ENCODE data around the gene NTS. TPM values are rescaled to one million over a fixed set of nuclear protein-coding genes. Genes with fewer than 3 reads are reported as not detected.

NTS gene
- total and polyA plus RNA-seq, 2 experiments from 2014 or later = 17.1 to 30.8 TPM

DNA sequence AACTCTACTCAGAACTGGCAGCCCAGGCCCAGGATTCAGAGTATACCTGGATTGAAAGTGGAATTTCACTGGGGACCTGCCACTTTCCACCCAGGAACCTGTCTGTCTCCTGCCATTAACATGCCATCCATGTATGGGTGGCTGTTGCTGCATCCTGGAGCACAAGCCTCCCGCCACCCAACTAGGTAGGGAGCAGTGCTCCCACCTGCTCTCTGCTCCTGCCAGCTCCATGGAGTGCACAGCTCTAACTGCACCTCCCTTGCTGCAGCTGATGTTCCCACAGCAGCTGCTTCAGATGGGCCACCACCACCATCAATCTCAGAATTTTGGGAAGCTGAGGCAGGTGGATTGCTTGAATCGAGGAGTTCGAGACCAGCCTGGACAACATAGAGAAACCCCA, 17.1 kb upstream of the NTS start (continued):
- no peak for TF ChIP-seq ZNF462 (CRISPR knock-in tag; IDR thresholded peaks at IDR 0.05)

GRCh38 chr12:85865890-85866289, 8.2 kb upstream of the NTS start:
- no peak for DNase-seq (ENCODE audit: low spot score)
- H3K27me3 ChIP-seq (ENCODE audit: insufficient read depth) = no peaks in the 10 kb centered on the region
- Mint-ChIP-seq H3K4me3 (no peak overlapping the region), H3K4me1 (peaks cover 2% of the 10 kb centered on the region; the same call in 1 of the 3 replicates), H3K36me3 (ENCODE audit: low read depth) (peaks cover 2% of the 10 kb centered on the region; the same call in 1 of the 3 replicates), H3K27me3 (ENCODE audit: insufficient read depth, low read depth, poor library complexity) (no peaks in the 10 kb centered on the region), H3K9me3 (no peaks in the 10 kb centered on the region; the same call in none of the 3 replicates), H3K27ac (no peak overlapping the region)
- no peaks in the 10 kb centered on the region for H3K9me2 ChIP-seq (ENCODE audit: insufficient read depth)
- no peaks in the 10 kb centered on the region for H3K4me1 ChIP-seq (ENCODE audit: insufficient read depth)
- no peak for ATAC-seq
- no peak overlapping the region for H3K4me2 ChIP-seq
- no peaks in the 10 kb centered on the region for H4K20me1 ChIP-seq (replicated peaks; ENCODE audit: insufficient read depth)
- H3K4me3 ChIP-seq = no peak overlapping the region
- no peaks in the 10 kb centered on the region for H3K79me2 ChIP-seq (replicated peaks; ENCODE audit: insufficient read depth)
- no peaks in the 10 kb centered on the region for H3F3A ChIP-seq (replicated peaks; ENCODE audit: low read depth)
- H2AFZ ChIP-seq = no peak overlapping the region
- H3K27ac ChIP-seq (ENCODE audit: low read depth) = no peak overlapping the region
- H3K36me3 ChIP-seq (ENCODE audit: insufficient read depth) = no peaks in the 10 kb centered on the region
- TF ChIP-seq, protein P1, sequence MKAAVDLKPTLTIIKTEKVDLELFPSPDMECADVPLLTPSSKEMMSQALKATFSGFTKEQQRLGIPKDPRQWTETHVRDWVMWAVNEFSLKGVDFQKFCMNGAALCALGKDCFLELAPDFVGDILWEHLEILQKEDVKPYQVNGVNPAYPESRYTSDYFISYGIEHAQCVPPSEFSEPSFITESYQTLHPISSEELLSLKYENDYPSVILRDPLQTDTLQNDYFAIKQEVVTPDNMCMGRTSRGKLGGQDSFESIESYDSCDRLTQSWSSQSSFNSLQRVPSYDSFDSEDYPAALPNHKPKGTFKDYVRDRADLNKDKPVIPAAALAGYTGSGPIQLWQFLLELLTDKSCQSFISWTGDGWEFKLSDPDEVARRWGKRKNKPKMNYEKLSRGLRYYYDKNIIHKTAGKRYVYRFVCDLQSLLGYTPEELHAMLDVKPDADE (IDR thresholded peaks at IDR 0.05) = no peak
- TF ChIP-seq POLR2AphosphoS5 (IDR thresholded peaks at IDR 0.05; ENCODE audit: low read depth) (no peak), JUNB (IDR thresholded peaks at IDR 0.05; ENCODE audit: unreplicated experiment) (no peak), ZNF462 (CRISPR knock-in tag; IDR thresholded peaks at IDR 0.05) (no peak), ZNF114 (CRISPR knock-in tag; IDR thresholded peaks at IDR 0.05) (no peak), CREB1 (CRISPR knock-in tag; IDR thresholded peaks at IDR 0.05; ENCODE audit: low read depth) (no peak), NANOG (IDR thresholded peaks at IDR 0.05; ENCODE audit: borderline replicate concordance) (no peak)

All from GM23338 (cell line).